Activated naive CD4-positive, alpha-beta T cell treated with anti-CD3 and anti-CD28 coated beads, Interleukin-2, amount 50 U/mL, for 16 hours (primary cell): ENCODE measurements around the gene ING4.

ENCODE experiments used
- DNase-seq: peaks from one replicate; pipeline ENCODE4 v3.0.0-alpha.2; 2020

Gene ING4

DNA sequence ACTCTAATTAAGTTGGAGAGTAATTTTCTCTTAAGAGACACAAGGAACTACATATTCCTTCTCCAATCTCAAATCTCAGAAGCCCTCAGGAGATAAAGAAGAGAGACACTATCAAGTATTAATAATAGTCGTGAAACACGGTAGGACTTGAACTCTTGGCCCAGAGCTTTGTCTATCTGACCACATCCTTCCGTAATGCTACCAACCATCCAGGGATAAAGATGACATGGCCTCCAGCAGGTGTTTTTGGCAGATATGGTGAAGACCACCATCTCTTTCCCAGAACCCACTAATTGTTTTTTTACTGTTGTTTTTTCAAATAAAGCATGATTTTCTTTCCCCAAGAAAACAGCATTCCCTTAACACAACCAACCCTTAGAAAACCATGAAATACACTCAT, 22.9 kb upstream of the ING4 start:
- no peak for DNase-seq

DNA sequence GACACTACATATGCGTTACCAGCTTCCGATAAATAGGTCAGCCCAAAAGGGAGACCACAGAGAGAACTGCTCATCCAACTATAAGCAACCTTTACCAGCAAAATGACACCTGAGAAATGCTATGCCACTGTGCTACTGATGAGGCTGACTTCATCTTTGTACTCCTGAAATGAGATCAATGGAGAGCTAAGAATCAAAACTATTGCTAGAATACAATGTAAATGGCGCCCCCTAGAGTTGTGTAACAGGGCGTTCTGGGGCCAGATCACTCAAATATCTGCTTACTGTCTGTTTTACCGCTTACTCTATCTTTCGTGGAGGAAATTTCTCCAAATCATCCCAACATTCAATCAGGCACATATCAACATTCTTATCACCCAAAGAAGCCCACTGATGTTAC, 21.7 kb upstream of the ING4 start:
- DNase-seq, result peak; percentile 49

DNA sequence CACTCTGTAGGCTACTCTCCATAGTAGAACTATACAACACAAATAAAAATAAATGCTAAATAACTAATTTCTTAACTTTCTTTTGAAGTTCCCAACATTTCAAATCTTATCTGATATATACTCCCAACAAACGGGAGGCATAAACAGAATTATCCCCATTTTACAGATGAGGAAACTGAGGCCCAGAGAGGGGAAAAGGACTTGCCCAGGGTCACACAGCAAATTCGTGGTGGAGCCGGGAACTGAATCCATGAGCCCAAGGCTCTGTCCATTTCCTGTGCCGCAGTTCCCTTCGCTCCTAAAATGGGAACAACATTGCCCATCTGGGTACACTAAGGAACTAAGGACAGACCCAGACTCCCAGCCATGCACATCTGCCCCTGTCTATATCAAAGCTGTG, 14.0 kb upstream of the ING4 start:
- DNase-seq, result no peak

DNA sequence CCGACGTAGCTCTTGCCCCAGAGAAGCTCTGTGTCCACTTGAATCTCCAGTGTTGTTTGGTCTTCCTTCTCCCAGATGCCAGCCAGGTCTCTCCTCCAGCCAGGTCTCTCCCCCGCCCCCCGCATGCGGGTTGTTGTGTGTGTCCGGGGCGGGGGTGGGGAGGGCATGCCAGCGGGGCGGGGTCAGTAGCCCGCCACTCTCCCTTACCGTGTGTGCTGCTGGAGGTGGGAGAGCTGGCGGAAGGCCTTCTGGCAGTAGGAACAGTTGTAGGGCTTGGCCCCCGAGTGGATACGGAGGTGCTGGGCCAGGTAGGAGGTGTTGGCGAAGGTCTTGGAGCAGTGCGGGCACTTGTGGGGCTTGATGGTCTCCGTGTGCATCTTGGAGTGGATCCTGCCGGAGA, 9.2 kb upstream of the ING4 start:
- DNase-seq, result no peak

DNA sequence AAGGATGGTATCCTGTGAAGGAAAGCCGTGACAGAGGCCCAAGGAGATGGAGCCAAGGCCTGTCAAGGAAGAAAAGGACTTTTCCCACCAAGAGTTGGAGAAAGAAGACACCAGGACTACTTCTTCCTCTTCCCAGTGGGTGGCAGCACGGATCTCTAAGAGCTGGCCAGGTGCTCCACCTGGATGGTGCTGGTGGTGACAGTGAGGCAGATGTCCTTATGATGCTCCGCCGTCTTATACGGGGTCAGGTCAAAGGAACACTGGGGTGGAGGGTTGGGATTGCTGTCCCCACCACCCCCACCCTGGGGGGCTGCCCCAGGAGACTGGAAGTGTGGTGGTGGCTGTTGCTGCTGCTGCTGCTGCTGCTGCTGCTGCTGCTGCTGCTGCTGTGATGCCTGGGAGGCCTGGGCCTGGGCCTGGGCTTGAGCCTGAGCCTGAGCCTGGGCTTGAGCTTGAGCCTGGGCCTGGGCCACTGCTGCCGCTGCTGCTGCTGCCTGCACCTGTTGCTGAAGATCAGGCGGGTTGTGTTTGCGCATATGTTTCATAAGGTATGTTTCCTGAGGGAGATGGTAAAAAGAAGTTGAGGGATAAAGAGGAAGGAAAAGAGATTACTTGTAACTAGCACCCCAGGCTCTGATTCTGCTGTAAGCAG, 4.8 kb upstream of the ING4 start:
- DNase-seq, result no peak

DNA sequence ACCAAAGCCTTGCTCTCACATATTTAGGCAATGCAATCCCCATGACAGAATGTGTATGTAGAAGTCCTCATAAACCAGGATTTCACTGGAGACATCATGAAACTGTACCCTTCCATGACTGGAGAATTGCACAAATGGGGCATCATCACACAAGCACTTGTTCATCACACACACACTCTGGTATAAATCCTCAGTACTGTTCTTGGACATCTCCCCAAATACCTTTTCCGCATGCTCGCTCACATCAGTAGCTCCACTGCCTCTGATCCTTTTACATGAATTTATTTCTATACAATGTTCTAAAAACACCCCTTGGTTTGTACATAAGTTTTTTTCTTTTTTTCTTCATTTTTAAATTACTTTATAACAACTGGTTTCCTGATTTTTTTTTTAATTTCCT, 3.3 kb upstream of the ING4 start:
- DNase-seq, result no peak

DNA sequence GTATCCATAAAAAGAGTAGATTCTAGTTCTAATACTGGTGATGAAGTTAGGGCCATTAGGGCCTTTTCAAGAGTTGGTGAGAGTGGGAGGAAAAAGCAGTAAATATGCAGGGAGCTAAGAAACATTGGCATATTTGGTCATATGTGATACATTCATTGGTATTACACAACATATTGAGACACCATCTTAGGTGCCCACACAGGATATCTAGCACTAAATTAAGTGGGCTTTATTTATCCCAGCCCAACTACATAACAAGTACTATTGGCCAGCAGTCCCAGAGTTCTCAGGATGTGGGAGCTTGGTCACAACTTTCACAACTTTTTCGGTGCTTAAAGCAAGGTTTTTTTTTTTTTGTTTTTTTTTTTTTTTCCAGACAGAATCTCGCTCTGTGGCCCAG, 2.0 kb upstream of the ING4 start:
- DNase-seq, result no peak

DNA sequence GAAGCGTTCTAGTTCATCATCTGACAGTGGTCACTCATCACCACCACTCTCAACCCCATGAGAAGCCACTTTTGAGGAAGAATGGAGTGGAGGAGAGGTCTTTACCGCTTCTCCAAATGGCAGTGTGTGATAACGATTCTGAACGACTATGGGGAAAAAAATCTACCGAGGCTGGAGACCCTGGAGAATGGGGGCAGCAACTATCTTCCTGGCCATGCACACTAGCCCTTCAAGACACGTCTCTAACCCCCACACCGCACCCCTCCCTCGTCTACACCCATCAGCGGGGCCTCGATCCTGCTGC, 365 bp downstream of the ING4 start:
- no peak for DNase-seq

DNA sequence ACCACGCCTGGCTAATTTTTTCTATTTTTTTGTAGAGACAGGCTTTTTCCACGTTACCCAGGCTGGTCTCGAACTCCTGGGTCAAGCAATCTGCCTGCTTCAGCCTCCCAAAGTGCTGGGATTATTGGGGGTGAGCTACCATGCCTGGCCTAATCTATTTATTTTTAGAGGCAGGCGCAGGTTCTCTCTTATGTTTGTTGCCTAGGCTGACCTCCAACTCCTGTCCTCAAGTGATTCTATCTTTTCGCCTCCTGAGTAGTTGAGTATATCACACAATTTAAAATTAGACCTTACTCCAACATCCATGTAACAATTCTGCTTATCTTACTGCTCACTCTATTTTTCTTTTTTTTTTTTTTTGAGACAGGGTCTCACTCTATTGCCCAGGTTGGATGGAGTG, 8.9 kb downstream of the ING4 start:
- DNase-seq, result no peak

DNA sequence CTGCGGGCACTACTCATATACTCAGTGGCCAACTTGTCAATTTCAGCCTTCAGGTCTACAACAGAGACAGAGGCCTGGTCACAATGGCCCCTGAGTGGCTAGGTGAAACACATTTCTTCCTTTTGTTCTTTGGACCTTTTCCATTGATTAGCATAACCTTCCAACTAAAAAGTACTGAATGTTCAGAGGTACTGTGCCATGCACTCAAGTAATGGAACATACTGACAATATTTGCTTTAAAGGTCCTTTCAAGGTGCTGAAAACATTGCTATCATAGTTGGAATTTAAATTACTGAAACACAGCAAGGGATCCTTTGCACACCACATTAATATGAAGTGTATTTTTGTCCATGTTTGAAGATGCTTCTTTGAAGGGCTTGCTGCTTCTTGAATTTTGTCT, 9.6 kb downstream of the ING4 start:
- DNase-seq, result no peak

DNA sequence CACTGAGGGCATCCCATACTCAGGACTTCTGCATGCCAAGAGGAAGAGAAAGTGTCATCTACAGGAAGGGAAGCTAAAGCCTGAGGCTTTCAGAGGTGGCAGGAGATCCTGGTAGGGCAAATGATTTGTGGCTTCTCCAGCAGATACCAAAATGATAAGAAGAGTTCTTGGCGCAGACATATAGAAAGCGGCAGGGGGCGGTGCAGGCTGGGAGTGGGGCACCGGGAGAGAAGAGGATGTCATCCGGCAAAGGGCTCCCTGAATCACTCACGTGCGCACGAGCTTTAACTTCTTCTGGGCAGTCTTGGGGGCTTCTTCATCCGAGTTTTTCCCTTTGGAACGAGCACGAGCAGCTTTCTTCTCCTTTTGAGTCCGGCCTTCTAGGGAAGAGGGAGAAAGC, 10.5 kb downstream of the ING4 start:
- DNase-seq, result no peak

DNA sequence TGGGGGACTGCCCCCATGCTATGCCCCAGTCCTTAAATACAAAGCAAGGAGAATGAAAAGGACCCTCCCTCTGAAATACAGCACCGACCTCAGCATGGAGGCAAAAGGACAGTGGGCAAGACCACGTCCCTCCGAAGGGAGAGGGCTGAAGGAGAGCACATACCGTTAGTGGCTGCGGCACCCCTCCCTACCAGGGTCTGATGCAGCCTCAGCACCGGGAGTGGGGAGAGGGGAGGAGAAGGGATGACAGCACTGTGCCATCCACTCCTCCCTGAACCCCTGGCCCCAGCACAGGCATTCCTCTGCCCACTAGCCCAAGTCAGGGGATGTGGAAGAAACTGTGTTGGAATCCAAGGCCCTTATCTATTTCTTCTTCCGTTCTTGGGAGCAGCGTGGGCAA, 12.1 kb downstream of the ING4 start:
- DNase-seq, result no peak

DNA sequence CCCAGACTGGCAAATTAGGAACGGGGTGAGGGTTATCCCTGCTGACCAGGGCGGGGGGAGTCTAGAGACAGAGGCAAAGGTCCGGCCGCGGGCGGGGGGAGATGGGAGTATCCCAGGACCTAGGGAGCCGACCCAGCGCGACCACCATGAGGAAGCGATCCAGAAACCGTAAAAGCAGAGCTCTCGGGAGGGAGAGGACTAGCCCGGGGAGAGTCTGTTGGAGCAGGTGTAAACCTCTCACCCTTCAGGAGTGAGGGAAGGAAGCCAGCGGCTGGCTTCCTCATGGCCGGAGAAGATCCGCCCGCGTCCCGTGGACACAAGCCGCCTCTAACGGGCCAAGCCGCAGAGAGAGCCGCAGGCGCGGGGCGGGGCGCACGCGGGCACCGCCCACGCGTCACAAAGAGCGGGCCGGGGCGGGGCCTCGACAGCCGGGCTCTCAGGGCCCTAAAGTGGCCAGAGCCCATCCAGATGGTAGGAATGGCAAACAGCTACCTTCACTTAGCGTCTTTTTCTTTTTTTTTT, 15.8 kb downstream of the ING4 start, which contains the start of gene ACRBP:
TSS of gene ACRBP (minus strand) at position 350 of the 522 bp plus-strand sequence. CDS start at position 284, 66 bp downstream.
- DNase-seq, result peak; percentile 42

DNA sequence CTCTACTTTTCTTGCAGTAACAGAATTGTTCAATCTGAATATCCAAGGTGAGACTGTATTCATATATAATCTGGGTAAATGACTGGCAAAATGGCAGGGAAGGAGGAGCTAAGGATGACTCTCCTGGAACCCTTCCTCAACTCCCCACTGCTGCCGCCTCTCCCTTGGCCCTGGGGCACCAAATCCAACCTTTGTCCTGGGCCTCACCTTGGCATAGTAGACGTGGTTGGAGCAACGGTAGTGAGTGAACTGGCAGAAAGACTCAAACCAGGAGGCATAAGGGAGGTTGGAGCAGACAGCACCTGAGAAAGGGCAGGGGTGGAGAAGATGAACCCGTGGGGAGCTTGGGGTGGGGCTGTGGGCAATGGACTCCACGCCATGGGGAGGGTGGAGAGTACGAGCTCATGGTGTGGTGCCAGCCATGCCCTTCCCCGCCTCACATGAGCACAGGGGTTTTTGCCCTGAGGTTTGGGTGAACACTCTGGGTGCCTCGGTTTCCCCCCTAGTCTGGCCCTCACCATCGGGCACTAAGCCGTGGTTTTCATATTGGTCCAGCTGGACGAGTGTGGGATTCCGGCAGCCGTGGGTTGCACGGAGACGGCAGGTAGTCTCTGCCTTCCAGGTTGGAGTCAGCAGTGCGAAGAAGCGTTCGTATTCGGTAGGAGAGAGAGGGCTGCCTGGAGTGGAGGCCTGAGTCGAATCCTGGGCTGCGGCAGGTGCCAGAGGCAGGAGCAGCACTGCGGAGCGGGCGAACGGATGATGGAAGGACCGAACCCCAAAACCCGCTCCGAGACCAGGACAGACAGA, 16.4 kb downstream of the ING4 start:
- no peak for DNase-seq

DNA sequence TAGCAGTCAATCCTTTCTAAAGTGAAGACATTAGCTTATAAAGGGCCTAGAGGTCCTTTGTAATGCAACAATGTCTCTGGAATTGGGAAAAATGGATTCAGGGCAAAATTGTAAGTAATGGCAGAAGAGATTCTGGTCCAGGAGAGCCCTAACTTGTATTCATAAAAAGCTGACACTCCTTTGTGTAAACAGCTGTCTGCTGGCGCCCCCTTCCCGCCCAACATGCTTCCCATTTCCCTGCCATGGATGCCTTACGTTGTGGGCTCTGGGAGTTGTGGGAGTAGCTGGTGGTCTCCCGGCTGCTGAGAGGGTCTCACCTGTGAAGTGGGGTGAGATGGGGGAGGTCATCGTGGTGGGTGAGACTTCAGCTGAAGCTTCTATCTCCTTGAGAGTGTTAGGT, 18.0 kb downstream of the ING4 start:
- DNase-seq, result no peak

DNA sequence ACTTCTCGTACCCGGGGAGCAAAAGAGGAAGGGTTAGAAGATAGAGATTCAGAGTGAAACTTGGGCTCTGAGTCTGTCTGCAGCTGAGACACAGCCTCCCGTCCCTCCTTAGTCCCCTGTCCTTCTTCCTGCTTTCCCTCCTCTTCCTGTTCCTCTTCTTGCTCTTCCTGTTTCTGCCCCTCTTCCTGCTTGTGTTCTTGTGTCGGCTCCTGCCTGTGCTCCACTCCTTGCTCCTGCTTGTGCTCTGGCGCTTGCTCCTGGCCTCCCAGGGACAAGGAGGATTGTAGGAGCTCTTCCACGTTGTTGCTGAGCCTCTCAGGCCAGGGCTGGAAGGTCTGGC, 18.7 kb downstream of the ING4 start:
- DNase-seq, result no peak

DNA sequence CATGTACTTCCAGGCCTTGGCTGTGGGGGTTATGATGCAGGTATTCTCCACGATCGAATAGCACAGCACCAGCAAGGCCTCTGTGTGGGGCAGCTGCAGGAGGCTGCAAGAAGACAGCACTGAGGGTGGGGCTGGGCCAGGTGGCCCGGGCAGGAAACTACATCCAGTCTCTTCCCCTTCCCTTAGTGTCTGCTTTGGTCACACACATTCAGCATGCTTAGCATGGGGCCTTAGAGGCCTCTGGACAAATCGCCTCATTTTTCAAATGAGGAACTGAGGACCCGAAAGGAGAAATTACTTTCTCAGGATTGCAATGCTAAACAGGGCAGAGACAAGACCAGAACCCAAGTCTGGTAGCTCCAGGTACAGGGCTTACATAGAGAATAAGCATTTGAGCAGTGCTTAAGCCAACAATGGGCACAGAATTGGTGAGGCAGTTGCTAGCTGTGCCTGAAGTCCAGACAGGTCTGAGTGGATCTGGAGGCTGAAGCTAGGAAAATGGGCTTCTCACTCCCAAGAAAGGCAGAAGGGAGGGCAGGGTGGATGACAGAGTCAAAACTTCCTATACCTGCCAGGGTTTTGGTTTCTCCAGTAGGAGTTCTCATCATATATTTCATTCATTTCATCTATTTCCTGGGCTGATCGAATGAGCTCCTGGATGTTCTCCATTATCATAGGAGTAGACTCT, 19.2 kb downstream of the ING4 start:
- no peak for DNase-seq

DNA sequence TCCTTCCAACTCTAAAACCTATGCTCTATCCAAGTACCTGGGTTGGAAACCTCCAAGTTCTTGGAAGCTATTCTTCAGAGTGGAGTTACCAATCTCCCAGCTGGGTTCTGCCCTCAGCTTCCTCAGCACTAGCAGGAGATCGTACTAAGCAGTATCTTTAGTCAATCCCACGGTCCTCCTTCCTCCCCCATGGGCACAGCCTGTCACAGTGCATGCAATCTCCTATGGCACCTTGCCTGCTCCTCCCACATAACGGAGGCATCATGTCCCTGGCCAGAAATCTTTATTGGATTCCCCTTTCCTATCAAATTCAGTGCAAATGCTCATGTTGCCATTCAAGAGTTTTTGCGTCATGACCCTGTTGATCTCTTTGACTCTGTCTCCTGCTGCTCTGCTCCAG, 21.8 kb downstream of the ING4 start:
- no peak for DNase-seq

DNA sequence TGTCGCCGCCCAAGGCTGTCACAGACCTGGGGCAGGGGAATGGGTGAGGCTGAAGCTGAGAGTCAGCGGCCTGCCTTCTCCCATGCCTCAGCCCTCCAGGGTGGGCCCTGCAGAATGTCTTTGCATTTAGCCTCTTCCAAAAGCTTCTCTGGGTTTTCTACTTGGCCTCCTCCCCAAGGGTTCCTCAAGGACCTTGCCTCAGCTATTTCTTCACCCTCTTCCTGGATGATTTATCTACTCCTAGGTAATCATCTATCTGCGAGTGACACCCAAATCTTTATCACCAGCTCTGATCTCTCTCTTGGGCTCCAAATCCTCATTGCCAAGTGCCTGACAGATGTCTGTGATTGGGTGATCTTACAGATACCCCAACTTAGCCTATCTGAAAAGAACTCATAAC, 22.4 kb downstream of the ING4 start:
- no peak for DNase-seq

DNA sequence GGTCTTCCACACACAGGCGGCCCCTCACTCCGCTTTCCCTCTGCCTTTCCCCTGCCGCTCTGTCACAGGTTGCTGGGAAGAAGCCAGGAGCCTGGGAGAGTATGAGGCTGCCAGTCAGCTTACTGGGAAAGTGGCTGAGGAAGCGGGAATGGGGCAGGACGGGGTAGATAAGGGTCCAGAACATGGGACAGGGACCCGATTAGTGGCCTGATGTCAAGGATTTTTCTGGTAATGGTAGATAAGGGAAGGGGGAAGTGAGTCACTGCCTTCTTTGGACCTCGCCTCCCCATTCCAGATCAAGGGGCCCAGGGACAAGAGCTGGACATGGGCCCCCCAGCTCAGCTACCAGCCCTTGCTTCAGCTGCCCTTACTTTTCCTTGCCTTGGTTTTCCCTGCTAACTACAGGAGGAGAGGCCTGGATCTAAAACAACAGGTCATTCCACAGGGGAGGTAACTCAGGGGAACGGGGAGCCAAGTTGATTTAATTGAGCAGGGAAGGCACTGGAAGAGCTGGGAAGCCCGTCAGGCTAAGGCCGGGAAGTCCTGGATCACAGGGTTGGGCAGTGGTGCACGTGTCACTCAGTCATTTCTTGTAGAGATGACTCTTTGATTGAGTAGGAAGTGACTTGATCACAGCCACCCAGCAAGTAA, 23.6 kb downstream of the ING4 start:
- no peak for DNase-seq

DNA sequence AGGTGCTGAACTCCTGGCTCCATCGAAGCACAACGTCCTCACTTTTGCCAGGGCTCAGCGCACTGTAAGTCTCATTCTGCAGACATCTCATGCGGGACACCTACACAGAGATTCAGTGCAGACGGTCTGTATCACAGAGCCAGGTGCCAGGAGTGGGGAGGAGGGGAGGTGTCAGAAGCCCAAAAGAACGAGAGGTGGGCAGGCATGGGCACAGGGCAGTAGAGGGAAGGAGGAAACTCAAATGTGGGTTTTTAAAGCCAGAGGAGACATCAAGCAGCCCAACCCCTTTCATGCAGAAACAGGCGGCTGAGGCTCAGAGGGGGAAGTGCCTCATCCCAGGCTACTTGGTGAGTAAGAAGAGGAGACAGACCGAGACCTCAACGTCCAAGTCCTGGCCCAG, 24.6 kb downstream of the ING4 start:
- DNase-seq, result no peak

DNA sequence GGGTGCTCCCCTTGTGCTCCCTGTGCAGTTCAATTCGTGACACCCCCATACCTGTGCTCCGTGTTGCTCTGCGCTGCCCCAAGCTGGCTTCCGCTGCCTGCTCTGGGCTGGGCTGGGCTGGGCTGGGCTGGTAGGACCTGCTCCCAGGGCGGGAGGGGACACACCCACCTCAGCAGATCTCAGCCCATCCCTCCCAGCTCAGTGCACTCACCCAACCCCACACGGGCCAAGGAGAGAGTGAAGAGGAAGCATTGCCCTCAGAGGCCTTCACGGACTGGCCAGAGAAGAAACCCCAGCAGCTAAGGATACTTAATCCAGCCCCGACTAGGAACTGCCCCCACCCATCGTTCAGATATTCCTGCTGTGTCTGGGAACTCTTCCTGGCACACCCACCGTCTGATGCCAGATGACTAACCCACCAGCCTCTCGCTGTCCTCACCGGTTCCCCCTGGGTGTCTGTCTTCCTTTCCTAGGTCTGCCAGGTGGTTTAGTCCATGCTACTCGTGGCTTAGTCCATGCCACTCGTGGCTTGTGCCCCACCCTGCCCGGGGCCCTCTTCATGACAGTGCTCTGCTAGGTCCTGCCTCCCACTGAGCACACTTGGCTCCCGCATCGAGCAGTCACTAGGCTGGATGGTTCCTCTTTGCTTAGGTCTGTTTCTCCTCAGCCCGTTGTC, 26.9 kb downstream of the ING4 start, which contains the start of gene LPAR5:
TSS of gene LPAR5 (minus strand) at position 104 of the 676 bp plus-strand sequence. CDS start 14,711 bp downstream, outside the sequence.
- DNase-seq, result no peak

DNA sequence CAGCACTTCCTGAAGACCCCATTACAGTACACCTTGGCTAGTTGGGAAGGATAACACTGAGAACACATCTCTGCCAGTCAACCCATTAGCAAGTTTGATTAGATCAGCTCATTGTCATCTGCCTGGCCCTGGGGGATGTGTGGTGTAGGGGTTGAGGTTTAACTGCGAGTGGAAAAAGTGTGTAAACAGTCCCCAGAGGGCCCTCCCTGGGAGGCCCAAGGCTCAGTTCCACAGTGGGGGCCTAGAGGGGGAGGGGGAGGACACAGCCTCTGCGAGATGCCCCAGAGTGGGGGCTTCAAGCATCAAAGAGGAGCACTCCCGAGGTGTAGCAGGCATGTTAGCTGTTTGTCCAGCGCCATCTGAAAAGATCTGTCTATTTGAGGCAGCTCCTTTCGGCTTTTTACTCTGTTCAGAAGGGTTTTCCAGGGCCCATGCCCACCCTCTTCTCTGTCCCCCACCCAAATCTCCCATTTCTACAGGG, 27.5 kb downstream of the ING4 start:
- peak; percentile 49 for DNase-seq
